DMS53 (cell line): ENCODE results near the gene PDIA4.
"Not testable (repeated sequence)": the region's sequence is repeated elsewhere in the genome, so short reads cannot be mapped to it uniquely, and the experiment has no call there.

Source experiments
- DNase-seq: peaks from one replicate; lab custom pipeline; 2025; lab: John Stamatoyannopoulos, UW

The PDIA4 gene

GRCh38 chr7:149036676-149037075, 8.4 kb upstream of the PDIA4 start:
- no peak for DNase-seq

- no peak for DNase-seq
Measured at GRCh38 chr7:149031353-149031910, 3.1 kb upstream of the PDIA4 start.

- not testable (repeated sequence) for DNase-seq
Measured at GRCh38 chr7:149030439-149030838, 2.1 kb upstream of the PDIA4 start.

GRCh38 chr7:149027611-149028345, 527 bp downstream of the PDIA4 start:
- DNase-seq, result peak; percentile 66

- peak; percentile 30 for DNase-seq
Measured at GRCh38 chr7:149027055-149027454, 1.2 kb downstream of the PDIA4 start.

GRCh38 chr7:149023662-149024061, 4.6 kb downstream of the PDIA4 start:
- no peak for DNase-seq

GRCh38 chr7:149022756-149023360, 5.4 kb downstream of the PDIA4 start:
- no peak for DNase-seq

GRCh38 chr7:149021725-149022062, 6.6 kb downstream of the PDIA4 start:
- DNase-seq, result no peak

- no peak for DNase-seq
Measured at GRCh38 chr7:149020483-149020882, 7.8 kb downstream of the PDIA4 start.

- DNase-seq, result no peak
Measured at GRCh38 chr7:149016876-149017275, 11.4 kb downstream of the PDIA4 start.

- no peak for DNase-seq
Measured at GRCh38 chr7:149014309-149014708, 14.0 kb downstream of the PDIA4 start.

GRCh38 chr7:149013876-149014275, 14.4 kb downstream of the PDIA4 start:
- DNase-seq, result no peak

- DNase-seq, result not testable (repeated sequence)
Measured at GRCh38 chr7:149012730-149013129, 15.6 kb downstream of the PDIA4 start.

- DNase-seq, result no peak
Measured at GRCh38 chr7:149011491-149011890, 16.8 kb downstream of the PDIA4 start.

GRCh38 chr7:149010451-149010850, 17.9 kb downstream of the PDIA4 start:
- no peak for DNase-seq

GRCh38 chr7:149009527-149009926, 18.8 kb downstream of the PDIA4 start:
- DNase-seq, result no peak

- DNase-seq, result no peak
Measured at GRCh38 chr7:149007611-149008010, 20.7 kb downstream of the PDIA4 start.

GRCh38 chr7:149007146-149007545, 21.2 kb downstream of the PDIA4 start:
- no peak for DNase-seq

- DNase-seq, result no peak
Measured at GRCh38 chr7:149006345-149006725, 22.0 kb downstream of the PDIA4 start.

- DNase-seq, result peak; percentile 79
Measured at GRCh38 chr7:149005427-149006344, 22.6 kb downstream of the PDIA4 start.

- no peak for DNase-seq
Measured at GRCh38 chr7:149004405-149005370, 23.6 kb downstream of the PDIA4 start.
